ENCODE measurements around the gene NIPAL3.

- TF ChIP-seq POLR2A (IDR thresholded peaks at IDR 0.05) (no peak), CTCF (IDR thresholded peaks at IDR 0.05) (no peak), EP300 (IDR thresholded peaks at IDR 0.05) (no peak)
Measured at GRCh38 chr1:24369199-24369598, 46.4 kb upstream of the NIPAL3 start.
